NT2/D1 (cell line): ENCODE data around the gene ATP10A.

ENCODE experiments used
- SUZ12 ChIP-seq: IDR thresholded peaks from 2 replicates; pipeline ENCODE4 v1.6.1; 2011; ENCODE audit not compliant: insufficient read length, insufficient read depth; ENCODE audit errors: extremely low read depth
- ZNF274 ChIP-seq: IDR thresholded peaks from 2 replicates; pipeline ENCODE4 v1.6.1; 2011; ENCODE audit warnings: mild to moderate bottlenecking, low read depth, low read length

- TF ChIP-seq SUZ12 = no peak
- TF ChIP-seq ZNF274 = no peak
These were observed 77.1 kb downstream of the ATP10A start for GRCh38 chr15:25786040-25786439.
